Osteocyte (in vitro differentiated cells): ENCODE measurements around the gene ACACA. TPM values are rescaled to one million over a fixed set of nuclear protein-coding genes. Genes with fewer than 3 reads are reported as not detected.

ENCODE experiments used
- DNase-seq: peaks from one replicate; pipeline ENCODE4 v3.0.0; 2021; ENCODE audit warnings: mixed read lengths; ENCODE audit not compliant: unreplicated experiment; ENCODE audit errors: extremely low spot score
- H3K27ac Mint-ChIP-seq: one replicate; pipeline ENCODE4 v1.8.0; 2021; ENCODE audit warnings: mild to moderate bottlenecking, mixed read lengths; ENCODE audit not compliant: unreplicated experiment
- H3K27me3 Mint-ChIP-seq: one replicate; pipeline ENCODE4 v1.8.0; 2021; ENCODE audit warnings: mixed read lengths; ENCODE audit not compliant: unreplicated experiment
- H3K36me3 Mint-ChIP-seq: one replicate; pipeline ENCODE4 v1.8.0; 2021; ENCODE audit warnings: mixed read lengths; ENCODE audit not compliant: unreplicated experiment
- H3K4me1 Mint-ChIP-seq: one replicate; pipeline ENCODE4 v1.8.0; 2021; ENCODE audit warnings: mixed read lengths; ENCODE audit not compliant: unreplicated experiment
- H3K4me3 Mint-ChIP-seq: one replicate; pipeline ENCODE4 v1.8.0; 2021; ENCODE audit warnings: mild to moderate bottlenecking, moderate library complexity, mixed read lengths; ENCODE audit not compliant: unreplicated experiment
- H3K9me3 Mint-ChIP-seq: one replicate; pipeline ENCODE4 v1.8.0; 2021; ENCODE audit warnings: mixed read lengths; ENCODE audit not compliant: unreplicated experiment
- CTCF ChIP-seq: fragments of 200-600 bp; sonication (generic); IDR thresholded peaks from 2 replicates; pipeline ENCODE4 v1.5.0; 2021; ENCODE audit warnings: antibody characterized with exemption, mild to moderate bottlenecking, moderate library complexity
- total RNA-seq: library from RNA; stranded (reverse); gene quantifications from 2 replicates; pipeline ENCODE4 v1.2.1, GENCODE V29; 2021

Gene ACACA
- total RNA-seq, 1 donor from 2014 or later: 63.5 TPM

- H3K27ac Mint-ChIP-seq: no peak overlapping the region
- H3K4me1 Mint-ChIP-seq: no peaks in the 10 kb centered on the region
- H3K27me3 Mint-ChIP-seq: no peaks in the 10 kb centered on the region
- no peak for DNase-seq
- no peak for TF ChIP-seq CTCF
- peaks cover 34% of the 10 kb centered on the region for H3K36me3 Mint-ChIP-seq
- no peak overlapping the region for H3K4me3 Mint-ChIP-seq
- no peaks in the 10 kb centered on the region for H3K9me3 Mint-ChIP-seq
Measured at GRCh38 chr17:37273409-37274051, 133.1 kb downstream of the ACACA start.

GRCh38 chr17:37265446-37266173 lies 141.0 kb downstream of the ACACA start:
- peaks cover 55% of the 10 kb centered on the region for H3K36me3 Mint-ChIP-seq
- H3K27me3 Mint-ChIP-seq: no peaks in the 10 kb centered on the region
- no peak for DNase-seq
- no peak for TF ChIP-seq CTCF
- no peaks in the 10 kb centered on the region for H3K4me1 Mint-ChIP-seq
- peaks cover 15% of the 10 kb centered on the region for H3K9me3 Mint-ChIP-seq
- H3K27ac Mint-ChIP-seq: no peak overlapping the region
- H3K4me3 Mint-ChIP-seq: no peak overlapping the region

GRCh38 chr17:37261286-37261685 lies 145.3 kb downstream of the ACACA start:
- Mint-ChIP-seq H3K27ac (no peak overlapping the region), H3K9me3 (peaks cover 4% of the 10 kb centered on the region), H3K4me3 (no peak overlapping the region), H3K4me1 (no peaks in the 10 kb centered on the region), H3K27me3 (no peaks in the 10 kb centered on the region), H3K36me3 (peaks cover 33% of the 10 kb centered on the region)
- DNase-seq: no peak
- no peak for TF ChIP-seq CTCF

GRCh38 chr17:37259030-37259735 lies 147.5 kb downstream of the ACACA start:
- no peak overlapping the region for H3K27ac Mint-ChIP-seq

More at GRCh38 chr17:37259030-37259735, 147.5 kb downstream of the ACACA start:
- H3K36me3 Mint-ChIP-seq: peaks cover 14% of the 10 kb centered on the region
- H3K4me3 Mint-ChIP-seq: no peak overlapping the region
- H3K27me3 Mint-ChIP-seq: no peaks in the 10 kb centered on the region
- no peaks in the 10 kb centered on the region for H3K9me3 Mint-ChIP-seq
- DNase-seq: no peak
- H3K4me1 Mint-ChIP-seq: no peaks in the 10 kb centered on the region
- TF ChIP-seq CTCF: no peak
